Fibroblast of skin of left biceps (primary cell): ENCODE data around the gene KCNJ1.

Source experiments
- DNase-seq, 2 experiments: peaks; one replicate each; pipeline ENCODE4 v3.0.0-alpha.2; 2013; ENCODE audit warnings: low read depth in 2 of 2

Gene KCNJ1

DNA sequence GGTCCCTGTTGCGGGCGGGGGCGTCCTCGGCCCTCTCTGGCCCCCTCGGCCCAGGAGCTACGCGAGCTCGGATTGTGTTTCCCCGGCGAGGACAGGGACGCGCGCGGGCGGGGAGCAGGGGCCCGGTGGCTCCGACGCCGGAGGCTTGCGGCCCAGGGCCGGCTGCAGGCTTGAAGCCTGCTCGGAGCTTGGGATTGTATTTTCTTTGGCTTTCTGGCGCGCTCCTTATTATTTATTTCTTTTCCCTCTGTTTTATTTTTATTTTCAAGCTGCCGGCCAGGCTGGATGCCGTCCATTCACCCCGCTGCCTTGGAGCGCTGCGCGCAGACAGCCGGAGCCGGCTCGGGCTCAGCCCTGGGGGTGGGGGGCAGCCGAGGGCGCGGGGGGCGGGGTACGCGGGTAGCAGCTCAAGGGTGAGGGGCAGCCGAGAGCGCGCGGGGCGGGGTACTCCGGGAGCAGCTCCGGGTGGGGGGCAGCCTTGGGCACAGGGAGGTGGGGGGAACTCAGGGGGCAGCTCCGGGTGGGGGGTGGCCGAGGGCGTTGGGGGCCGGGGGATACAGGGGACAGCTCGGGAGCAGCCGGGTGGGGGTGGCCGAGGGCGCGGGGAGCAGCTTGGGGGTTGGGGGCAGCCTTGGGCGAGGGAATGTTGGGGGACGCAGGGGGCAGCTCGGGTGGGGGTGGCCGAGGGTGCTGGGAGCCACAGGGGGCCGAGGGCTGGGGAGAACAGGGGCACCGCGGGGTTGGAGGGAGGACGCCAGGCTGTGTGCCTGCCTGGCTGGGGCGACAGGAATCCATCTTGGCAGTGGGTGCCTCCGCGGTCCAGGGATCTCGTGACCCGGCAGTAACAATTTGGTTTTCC, 42.7 kb downstream of the KCNJ1 start:
- DNase-seq = no peak

DNA sequence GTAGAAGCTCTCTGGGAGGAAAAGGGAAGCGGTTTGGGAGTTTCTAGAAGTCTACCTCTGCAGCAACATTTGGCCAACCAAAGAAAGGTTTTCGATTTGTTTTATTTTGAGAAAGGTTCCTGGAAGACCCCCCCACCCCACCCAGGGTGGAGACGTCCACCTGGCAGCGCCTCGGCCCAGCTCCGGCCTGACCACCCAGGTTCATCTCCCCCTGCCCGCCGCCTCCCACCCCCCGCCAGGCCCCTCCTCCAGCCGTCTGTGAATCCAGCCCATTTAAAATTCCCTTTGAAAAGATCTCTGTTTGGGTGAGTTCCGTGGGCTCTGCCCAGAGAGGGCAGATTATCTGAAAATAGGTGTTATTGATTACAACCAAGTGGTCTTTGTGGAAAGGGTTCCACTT, 43.3 kb downstream of the KCNJ1 start:
- no peak for DNase-seq

DNA sequence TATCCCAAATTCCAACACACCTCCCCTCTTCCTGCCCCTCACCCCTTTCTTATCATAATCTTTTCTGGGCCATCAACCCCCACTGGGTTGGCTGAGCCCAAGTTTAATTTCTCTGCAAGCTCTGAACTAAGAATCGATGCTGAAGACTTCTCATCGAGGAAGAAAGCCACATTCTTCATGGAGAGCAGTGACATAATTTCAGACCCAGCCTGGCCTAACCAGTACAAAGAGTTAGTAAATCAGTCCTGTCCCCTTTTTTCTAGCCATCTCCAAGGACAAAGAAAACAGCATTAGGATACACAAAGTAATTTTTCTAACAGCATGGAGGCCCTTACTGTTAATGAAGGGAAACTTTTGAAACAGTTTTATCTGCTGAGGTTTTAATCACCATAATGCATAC, 45.0 kb downstream of the KCNJ1 start:
- no peak for DNase-seq

DNA sequence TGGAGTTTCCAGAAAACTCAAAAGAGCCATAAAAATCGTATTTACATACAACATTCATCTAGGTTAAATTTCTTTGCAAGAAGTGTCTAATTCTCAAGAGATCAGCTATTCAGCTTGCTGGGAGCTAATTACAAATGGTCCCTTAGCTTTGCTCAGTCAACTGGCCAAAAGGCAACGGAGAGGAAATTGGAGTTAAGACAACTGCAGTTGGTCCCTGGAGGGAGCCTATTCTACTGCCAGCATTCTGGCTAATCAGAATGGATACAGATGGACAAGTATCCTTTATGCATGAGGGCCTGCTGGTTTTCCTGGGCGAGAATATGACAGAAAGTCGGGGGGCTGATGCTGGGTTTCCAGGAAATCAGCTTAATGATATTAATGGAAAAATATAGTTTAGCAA, 45.5 kb downstream of the KCNJ1 start:
- DNase-seq = no peak

DNA sequence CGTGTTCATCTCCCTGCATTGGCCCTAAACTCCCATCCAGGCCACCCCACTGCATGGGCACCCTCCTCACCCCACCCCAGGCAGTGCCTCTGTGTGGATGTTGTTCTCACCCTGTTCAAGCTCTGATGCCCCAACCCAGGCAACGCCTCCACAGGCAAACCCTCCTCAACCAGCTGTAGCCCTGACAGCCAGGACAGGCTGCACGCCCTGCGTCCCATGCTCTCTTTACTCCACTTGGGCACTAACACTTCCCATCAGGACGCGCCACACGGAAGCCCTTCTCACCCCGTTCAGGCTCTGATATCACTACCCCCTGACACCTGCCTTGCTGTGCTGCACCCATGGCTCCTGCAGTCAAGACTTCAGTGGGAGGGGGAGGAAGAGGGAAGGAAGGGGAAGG, 47.9 kb downstream of the KCNJ1 start:
- DNase-seq = no peak

DNA sequence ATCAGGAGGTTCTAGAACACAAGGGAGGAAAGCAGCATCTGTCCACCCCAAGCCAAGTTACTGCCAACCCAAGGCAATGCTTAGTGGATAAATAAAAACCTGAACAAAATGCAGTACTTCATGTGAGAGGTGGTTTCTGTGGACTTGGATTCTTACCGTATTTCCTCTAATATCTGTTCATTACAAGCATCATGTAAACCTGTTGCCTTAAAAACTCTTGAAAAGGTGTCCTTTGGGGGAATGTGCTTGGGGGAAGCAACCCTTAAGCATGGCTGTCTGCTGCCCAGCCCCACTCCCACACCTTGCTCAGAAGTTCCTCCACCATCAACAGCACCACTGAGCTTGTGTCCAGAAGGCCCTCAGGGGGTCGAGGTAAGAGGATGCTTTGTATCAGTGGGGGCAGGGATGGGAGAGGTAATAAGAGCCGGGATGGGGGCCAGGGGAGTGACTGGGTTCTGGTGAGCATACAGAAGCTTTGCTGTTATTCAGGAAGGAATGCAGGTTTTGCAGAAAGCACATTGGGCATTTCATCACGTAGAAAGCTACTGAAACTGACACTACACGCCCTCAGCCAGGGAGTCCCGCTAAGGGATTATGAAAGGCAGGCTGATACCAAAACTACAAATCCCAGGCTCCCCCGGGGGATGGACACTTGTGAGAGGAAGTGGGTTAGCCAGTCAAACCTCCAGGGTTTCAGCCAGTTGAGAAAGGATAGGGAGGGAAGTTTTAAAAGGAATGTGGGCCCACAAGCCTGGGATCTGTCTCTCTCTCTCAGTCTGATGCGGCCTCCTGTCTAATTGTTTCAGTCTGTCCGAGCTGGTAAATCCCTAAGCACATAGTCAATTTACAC, 52.0 kb downstream of the KCNJ1 start:
- peak; percentile 92 to 94 for DNase-seq

DNA sequence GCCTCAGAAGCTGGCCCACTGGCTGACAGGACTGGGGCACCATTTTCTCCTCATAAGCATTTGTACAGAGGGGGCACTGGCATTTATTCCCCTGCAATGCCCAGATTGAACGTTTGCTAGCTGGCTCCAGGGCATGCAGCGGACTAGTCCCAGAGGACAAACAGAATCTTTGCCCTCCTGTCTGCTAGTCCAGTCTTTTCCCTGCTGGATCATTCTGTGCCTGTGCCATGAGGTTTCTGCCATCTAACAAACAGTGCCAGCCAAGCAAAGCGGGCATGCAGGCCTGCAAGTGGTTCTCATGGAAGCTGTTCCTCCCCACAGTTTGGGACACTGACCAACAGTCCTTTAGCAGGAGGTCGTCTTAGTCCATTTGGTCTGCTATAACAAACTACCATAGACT, 53.4 kb downstream of the KCNJ1 start:
- no peak for DNase-seq

DNA sequence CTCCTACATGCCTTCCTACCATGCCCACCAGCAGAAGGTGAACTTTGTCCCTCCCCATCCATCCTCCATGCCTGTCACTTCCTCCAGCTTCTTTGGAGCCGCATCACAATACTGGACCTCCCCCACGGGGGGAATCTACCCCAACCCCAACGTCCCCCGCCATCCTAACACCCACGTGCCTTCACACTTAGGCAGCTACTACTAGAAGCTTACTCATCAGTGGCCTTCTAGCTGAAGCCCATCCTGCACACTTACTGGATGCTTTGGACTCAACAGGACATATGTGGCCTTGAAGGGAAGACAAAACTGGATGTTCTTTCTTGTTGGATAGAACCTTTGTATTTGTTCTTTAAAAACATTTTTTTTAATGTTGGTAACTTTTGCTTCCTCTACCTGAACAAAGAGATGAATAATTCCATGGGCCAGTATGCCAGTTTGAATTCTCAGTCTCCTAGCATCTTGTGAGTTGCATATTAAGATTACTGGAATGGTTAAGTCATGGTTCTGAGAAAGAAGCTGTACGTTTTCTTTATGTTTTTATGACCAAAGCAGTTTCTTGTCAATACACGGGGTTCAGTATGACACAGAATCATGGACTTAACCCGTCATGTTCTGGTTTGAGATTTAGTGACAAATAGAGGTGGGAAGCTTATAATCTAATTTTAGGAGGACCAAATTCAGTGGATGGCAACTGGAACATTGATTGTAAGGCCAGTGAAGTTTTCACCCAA, 56.1 kb downstream of the KCNJ1 start:
- DNase-seq = no peak

DNA sequence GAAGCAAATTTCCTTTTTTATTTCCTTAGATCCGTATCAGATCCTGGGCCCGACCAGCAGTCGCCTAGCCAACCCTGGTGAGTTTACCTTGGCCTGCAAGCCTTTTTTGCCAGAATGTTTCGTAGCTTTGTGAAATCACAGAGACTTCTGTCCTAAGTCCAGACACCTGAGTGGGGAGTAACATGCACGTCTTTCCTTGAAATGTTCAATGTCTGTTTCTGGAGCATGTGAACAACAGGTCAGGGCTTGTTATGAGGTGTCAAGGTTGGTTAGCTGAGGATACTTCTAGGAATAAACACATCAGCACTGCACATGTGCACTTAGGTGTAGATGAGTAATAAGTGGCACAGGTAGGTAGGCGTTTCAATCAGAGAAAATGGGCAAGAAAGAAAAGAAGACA, 58.0 kb downstream of the KCNJ1 start:
- DNase-seq = no peak

DNA sequence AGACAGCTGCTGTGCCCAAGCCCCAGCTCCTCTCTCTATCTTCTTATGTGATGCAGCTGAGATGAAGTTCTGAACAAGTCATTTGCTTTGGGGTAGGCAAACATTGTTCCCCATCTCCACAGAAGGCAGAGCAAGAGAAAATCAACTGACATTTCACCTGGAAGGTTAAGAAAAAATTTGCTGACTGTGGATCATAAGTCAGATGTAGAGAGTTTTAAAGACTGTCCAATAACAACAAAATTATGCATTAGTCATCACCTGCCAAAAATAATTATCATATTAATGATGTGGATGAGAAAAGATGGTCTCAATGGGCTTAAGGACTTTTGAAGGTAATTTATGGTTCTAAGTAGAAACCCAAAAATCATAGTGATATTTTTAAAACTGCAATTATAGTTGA, 59.2 kb downstream of the KCNJ1 start:
- DNase-seq = no peak

DNA sequence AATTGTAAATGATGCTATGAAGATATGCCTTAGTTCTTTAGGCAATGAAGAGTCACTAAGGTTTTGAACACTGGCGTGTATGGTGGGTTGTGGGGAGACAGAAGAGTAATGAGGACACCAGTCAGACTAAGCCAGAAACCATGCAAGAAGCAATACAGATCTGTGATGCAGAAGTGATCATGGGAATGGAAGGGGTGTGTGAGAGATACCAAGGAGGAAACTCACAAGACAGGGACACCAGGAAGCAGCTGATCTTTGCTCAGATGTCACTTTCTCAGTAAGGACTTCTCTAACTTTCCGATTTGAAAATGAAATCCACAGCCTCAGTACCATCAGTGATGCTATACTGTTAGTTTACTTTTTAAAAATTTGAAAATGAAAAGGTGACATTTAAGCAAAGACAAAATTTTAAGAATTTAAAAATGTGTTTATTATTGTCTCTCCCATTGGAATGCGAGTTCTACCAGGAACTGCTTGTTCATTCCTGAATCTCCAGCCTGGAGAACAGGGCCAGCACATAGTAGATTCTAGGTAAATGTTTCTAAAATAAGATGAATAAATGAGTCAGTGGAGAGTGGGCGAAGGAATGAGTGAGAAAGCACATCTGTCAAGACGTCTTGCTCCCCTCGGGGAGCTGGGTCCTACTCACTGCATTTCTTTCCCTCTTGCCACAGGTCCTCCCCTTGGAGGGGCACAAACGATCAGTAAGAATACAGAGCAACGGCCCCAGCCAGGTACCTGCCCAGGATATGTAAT, 60.4 kb downstream of the KCNJ1 start:
- no peak for DNase-seq

DNA sequence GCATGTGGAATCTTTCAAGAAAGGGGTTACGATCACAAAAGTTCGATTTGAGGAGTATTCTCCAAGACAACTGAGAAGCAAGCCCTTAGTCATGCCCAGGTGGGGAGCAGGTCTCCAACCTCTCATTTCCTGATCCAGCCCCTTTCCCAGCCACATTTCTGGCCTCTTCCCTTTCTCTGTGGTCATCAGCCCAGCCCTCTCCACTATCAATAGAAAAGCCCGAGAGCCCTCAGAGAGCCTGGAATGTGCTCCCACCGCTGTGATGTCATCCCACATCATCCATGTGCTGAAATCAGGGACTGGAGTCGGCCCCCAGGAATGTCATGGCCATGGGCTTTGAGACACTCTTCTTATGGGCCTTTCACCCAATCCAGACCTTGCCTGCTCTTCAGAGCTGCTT, 62.6 kb downstream of the KCNJ1 start:
- no peak for DNase-seq

DNA sequence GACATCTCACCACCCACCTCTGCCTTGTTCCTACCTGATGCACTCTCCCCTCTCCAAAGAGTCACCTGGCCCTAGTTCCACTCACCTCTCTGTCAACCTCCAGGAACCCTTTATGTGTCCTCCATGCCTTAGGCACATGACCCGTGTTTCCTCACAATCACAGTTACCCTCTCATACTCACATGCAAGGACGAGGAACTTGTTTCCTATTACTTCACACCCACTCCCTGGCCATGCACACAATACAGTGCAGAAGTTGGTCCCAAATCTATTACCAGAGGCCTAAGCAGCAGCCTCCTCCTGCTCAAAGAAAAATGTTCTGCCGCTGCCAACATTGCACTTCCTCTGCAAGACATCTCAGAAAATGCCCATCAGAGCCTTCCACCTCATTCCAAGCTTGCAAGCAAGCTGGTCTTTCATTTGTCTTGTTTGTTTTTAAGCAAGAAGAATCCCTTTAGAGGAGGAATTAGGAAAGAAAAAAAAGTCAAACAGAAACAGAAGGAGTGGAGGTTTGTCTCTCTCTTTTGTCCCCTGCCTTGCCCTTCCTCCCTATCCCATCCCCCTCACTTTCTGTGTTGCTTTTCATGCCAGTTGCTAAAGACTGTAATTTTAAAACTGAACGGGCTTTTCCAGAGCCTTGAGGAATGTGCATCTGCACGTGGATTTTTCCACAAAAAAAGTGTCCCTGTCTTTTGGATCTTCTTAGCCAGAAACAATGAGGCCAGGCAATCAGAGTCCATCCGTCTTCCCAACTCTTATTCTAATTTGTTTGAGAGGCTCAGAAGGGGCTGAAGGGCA, 63.4 kb downstream of the KCNJ1 start:
- no peak for DNase-seq

DNA sequence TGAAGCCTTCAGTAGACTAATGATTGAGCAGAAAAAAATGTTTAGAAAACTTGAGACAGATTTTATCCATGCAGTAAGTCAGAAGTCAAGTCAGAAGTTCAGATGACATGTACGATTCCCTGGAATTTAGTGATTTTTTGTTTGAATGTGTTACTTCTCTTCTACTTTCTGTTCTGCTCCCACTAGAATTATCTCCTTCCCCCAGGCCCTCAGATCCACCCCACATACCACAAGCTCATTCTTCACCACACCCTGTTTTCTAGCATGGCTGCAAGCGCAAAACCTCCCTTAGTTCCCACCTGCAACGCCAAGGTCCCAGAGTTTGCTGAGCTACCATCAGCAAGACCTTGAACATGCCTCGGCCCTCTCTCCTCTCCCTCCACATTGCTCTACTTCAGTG, 64.1 kb downstream of the KCNJ1 start:
- DNase-seq = no peak

DNA sequence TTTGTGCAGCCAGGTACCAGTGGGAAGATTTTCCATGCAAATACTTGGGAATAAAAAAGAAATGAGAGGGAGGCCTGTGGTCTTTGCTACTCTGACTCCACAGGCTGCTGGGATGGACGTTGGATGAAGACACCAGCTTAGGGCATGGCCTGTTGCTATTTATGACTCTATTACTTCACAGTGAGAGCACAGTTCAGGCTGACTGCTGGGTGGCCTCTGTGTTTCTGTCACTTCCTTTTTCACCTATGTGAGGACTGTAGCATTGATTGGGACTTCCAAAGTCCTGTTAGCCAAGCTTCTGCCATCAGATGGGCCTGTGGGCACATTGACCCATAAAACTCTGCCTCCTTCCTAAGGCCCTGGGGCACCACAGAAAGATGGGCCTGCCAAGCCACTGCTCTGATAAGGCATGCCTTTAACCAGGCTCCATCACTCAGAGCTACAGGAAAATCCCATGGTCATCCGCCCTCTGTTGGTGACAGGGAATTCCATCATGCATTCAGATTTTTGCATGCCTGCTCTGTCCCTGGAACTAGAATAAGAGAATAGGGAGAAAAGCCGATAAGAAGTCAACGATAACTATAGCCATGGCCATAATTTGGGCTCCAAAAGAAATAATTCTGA, 64.6 kb downstream of the KCNJ1 start:
- no peak for DNase-seq

DNA sequence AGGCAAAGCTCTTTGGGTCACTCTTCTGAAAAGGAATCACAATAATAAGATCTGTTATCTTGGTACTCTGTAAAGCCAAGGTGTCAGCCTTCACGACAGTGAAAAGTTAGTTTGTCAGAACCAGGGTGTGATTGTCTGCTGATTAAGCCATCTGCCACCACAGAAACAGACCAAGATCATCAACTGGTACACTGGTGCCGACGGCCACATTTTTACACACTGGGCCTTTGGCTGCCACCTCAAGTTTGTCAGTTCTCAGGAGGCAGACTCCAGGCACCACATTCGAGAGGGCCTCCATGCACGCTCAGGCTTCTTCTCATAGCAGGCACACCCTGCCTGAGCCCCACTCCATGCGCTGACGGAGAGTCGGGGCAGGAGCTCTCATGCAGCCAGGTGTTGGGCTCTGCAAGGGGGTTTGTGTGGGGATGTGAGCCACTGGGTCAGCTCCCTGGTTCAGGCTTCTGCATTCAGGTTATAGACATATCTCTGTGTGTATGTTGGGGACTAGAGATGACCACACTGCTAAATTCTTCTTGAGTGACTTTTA, 66.2 kb downstream of the KCNJ1 start:
- DNase-seq = no peak

DNA sequence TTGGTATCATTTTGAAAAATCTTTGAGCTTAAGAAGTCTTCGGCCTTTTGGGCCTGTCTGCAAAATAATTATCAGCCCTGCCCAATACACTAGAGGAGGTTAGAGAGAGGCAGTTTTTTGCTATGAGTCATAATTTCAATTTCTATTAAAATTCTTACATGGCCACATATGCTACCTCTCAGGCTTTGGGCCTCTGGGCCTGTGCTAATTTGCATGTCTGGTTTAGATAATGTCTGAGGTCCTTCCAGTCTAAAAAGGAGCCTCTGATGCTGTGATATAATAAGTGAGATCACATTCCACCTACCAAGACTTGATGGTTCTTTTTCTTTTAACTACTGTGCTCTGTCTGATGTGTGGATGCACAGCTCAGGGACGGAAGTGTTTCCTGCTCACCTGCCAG, 70.8 kb downstream of the KCNJ1 start:
- DNase-seq = no peak

DNA sequence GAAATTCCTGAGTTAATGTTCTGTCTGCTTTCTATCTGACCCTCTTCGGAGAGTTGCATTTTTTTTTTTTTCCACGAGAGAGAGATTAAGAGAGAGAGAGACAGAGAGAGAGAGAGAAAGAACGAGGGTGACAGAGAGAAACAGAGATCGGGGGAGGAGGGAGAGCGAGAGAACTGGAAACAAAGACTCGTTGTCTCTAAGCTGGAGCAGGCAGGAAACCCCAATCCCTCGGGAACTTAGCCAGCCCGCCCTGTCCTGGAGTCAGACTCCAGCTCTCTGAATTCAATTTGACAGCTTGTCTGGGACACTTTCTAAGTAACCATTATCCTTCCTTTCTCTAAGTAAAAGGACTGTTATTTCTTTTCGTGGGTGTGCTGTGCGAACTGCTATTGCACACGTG, 76.9 kb downstream of the KCNJ1 start:
- no peak for DNase-seq

DNA sequence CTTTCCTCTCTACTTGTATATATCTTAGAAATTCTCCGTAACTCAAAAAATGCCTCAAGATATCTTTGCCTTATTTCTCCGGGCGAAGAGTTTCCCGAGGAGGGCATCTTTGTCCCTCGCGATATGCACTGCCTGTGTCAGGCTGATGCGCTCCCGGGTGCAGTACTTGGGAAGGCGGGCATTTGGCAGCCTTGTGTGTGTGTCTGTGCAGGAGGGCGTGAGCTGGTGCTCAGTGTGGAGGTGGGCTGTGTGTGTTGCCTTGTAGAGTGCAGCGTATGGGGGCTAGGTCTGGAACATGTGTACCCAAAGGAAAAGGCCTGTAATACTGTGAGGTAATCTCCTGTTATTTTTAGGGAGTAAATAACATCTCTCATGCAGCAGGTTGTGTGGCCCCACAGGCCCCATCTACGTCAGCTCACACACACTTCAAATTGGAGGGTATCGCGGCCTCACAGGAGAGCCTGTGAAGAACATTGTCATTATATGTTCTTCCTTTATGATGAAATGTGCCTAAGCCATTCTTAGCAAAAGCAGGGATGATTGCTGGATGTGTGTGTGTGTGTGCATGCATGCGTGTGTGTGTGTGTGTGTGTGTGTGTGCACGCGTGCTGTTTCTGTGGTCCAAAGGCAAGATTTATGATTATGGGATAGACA, 77.5 kb downstream of the KCNJ1 start:
- DNase-seq = no peak
